Pancreas (tissue), 10 donors: Measurements from ENCODE around the gene DSTN. TPM values are rescaled to one million over a fixed set of nuclear protein-coding genes. Genes with fewer than 3 reads are reported as not detected.
A peak's percentile ranks its signal among the peaks of the same experiment; 100 is the strongest.

Experiments used
- ATAC-seq, 4 donors: fragments of 200-7000 bp; cut with Tn5 transposase; one replicate each; pipeline versions ENCODE4 v1.8.0 to v1.9.1; 2020; ENCODE audit warnings: mild to moderate bottlenecking in 4 of 4, moderate library complexity in 4 of 4
- DNase-seq, 6 donors: peaks; one replicate each; pipeline ENCODE4 v3.0.0-alpha.2; 2020
- FAIRE-seq: peaks from 2 replicates; lab custom pipeline; 2012; peaks lifted over from hg19 to GRCh38; lab: Jason Lieb, UNC
- H3K27ac ChIP-seq, 4 donors: fragments of 200-600 bp; sonication (generic); 1 replicate in 3 of 4; 2 replicates in 1 of 4; pipeline versions ENCODE4 v1.5.0 to v1.8.0; 2020
- H3K27me3 ChIP-seq, 4 donors: fragments of 200-600 bp; one replicate each; pipeline ENCODE4 v1.8.0; 2021
- H3K36me3 ChIP-seq, 3 donors: fragments of 200-600 bp; sonication (generic) in 1 of 3; one replicate each; pipeline versions ENCODE4 v1.5.0 to v1.8.0; 2020 to 2021
- H3K4me1 ChIP-seq, 3 donors: fragments of 200-600 bp; one replicate each; pipeline ENCODE4 v1.8.0; 2021
- H3K4me3 ChIP-seq, 4 donors: fragments of 200-600 bp; sonication (generic) in 2 of 4; one replicate each; pipeline versions ENCODE4 v1.5.0 to v1.8.0; 2020 to 2021
- H3K9me3 ChIP-seq, 4 donors: fragments of 200-600 bp; one replicate each; pipeline ENCODE4 v1.8.0; 2021
- WGBS, 2 donors: extraction: QIAGEN DNeasy Blood & Tissue Kit; methylation state at CpG; one replicate each; pipeline ENCODE4 v1.1.7; 2013; 5-methylcytosine and 5-hydroxymethylcytosine counted together
- intact Hi-C, 3 donors: fragments of 100-400 bp; cut with DNase I; formaldehyde crosslinking; loops; one replicate each; pipeline versions ENCODE4 v1.11.1 to v1.14.2; 2022
- polyA plus RNA-seq, 2 donors: library from polyadenylated mRNA; stranded (reverse); fragments of 200-250 nt; gene quantifications; one replicate each; pipeline ENCODE4 v1.2.3, GENCODE V29; 2013
- total RNA-seq, 6 donors: library from RNA; stranded (reverse); fragmentation: NEBNext Ultra II Directional in 4 of 6; extraction: Animal tissue kit (Norgen Biotek cat#: 25700) in 4 of 6; gene quantifications; one replicate each; pipeline versions ENCODE4 v1.2.1 to v1.2.4, GENCODE V29; 2021 to 2023
- TF ChIP-seq, protein P1 (sequence below), 4 donors: fragments of 200-600 bp; sonication (generic) in 3 of 4; IDR thresholded peaks; one replicate each; pipeline versions ENCODE4 v1.5.0 to v1.8.0; 2021; ENCODE audit warnings: antibody characterized with exemption in 4 of 4
- donor health status: healthy with polysubstance abuse.
- donor health status: DM: no; HTN: no; CAD: no; lungs with moderate emphysema.
- donor health status: DM: no; HTN: no; CAD: no.
- donor health status: control.
- donor health status: control.
- donor health status: Bipolar disorder and iron deficiency.
- donor health status: DM: yes; HTN: yes; CAD: no.
- donor health status: DM: no; HTN: no; CAD: no.
- donor health status: DM: no; HTN: no; CAD: no.
- donor health status: DM: yes; HTN: yes; CAD: no.

DSTN gene
- total and polyA plus RNA-seq, 8 donors = 138 to 242 (median 182) TPM

DNA sequence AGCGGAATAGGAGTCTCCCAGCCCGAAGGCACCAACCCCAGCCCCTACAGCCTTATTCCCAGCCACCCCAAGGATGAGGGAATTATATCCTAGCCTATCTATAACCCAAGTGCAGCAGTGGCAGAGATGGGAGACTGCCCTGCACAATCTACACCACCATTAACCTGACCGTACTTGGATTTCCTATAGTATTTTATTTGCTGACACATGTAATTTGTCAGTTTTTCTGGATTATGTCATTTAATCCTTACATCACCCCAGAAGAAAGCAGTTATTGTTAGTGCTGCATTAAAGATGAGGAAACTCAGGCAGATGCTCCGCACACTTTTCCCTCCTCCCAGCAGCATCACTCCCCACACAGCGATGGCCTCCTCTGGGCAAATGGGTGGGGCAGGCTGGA is 44.7 kb upstream of the DSTN start:
- Histone ChIP-seq H3K4me3 (no peak overlapping the region), H3K27me3 (no peaks in the 10 kb centered on the region), H3K27ac (no peak overlapping the region), H3K36me3 (no peaks in the 10 kb centered on the region), H3K4me1 (peaks cover 0 to 3% (median 2%) of the 10 kb centered on the region in 3 donors), H3K9me3 (no peaks in the 10 kb centered on the region)
- FAIRE-seq (no peak), ATAC-seq (no peak), DNase-seq (no peak)
- TF ChIP-seq, protein P1, sequence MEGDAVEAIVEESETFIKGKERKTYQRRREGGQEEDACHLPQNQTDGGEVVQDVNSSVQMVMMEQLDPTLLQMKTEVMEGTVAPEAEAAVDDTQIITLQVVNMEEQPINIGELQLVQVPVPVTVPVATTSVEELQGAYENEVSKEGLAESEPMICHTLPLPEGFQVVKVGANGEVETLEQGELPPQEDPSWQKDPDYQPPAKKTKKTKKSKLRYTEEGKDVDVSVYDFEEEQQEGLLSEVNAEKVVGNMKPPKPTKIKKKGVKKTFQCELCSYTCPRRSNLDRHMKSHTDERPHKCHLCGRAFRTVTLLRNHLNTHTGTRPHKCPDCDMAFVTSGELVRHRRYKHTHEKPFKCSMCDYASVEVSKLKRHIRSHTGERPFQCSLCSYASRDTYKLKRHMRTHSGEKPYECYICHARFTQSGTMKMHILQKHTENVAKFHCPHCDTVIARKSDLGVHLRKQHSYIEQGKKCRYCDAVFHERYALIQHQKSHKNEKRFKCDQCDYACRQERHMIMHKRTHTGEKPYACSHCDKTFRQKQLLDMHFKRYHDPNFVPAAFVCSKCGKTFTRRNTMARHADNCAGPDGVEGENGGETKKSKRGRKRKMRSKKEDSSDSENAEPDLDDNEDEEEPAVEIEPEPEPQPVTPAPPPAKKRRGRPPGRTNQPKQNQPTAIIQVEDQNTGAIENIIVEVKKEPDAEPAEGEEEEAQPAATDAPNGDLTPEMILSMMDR (IDR thresholded peaks at IDR 0.05) = no peak
- intact Hi-C loops = no loop called here
- WGBS, 2 donors = 96 to 97% methylated on average over 5 of the region's 5 CpGs

DNA sequence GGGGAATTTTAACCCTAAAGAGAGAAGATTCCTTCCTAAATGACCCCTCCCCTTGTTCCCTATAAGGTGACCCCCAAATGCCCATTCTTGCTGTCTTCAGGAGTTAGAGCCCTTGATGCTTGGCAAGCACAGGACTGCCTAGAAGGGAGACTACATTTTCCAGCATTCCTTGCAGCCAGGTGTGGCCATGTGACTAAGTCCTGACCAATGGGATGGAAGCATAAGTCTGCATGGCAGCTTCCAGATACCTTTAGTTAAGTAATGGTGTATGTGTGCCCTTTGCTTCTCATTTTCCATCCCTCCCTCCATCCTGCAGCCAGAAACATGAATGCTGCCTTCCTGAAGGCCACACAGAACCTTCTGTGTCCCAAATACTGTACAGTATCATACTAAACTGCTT is 44.2 kb upstream of the DSTN start:
- intact Hi-C loops = no loop called here
- H3K27ac ChIP-seq = no peak overlapping the region
- peaks cover 3 to 7% (median 6%) of the 10 kb centered on the region in 3 donors for H3K4me1 ChIP-seq
- TF ChIP-seq, protein P1 (IDR thresholded peaks at IDR 0.05) = no peak
- no peaks in the 10 kb centered on the region for H3K27me3 ChIP-seq
- no peaks in the 10 kb centered on the region for H3K9me3 ChIP-seq
- FAIRE-seq = no peak
- H3K4me3 ChIP-seq = no peak overlapping the region
- ATAC-seq = peak; percentile 57 to 85 (median 78)
- DNase-seq = peak in 1 of 6 donors; percentile 41
- H3K36me3 ChIP-seq = no peaks in the 10 kb centered on the region

DNA sequence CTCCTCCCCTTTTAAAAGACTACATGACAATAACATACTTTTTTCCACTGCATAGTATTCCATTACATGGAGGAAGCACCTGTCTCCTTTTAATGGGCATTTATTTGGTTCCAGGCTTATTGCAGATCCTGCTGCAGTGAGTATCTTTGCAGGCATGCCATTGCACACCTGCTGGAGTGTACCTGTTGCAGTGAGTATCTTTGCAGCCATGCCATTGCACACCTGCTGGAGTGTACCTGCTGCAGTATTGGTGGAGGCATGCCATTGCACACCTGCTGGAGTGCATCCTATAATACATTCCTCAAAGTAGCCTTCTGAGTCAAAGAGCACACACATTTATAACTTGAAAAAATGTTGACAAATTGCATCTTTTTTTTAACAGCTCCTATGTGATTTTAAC is 40.3 kb upstream of the DSTN start:
- FAIRE-seq (no peak), ATAC-seq (no peak), DNase-seq (no peak)
- Histone ChIP-seq H3K36me3 (no peaks in the 10 kb centered on the region), H3K9me3 (no peaks in the 10 kb centered on the region), H3K27ac (no peak overlapping the region), H3K4me1 (peaks cover 5 to 7% (median 6%) of the 10 kb centered on the region in 3 donors), H3K27me3 (no peaks in the 10 kb centered on the region), H3K4me3 (no peak overlapping the region)
- TF ChIP-seq, protein P1 (IDR thresholded peaks at IDR 0.05) = no peak
- intact Hi-C loops = no loop called here

DNA sequence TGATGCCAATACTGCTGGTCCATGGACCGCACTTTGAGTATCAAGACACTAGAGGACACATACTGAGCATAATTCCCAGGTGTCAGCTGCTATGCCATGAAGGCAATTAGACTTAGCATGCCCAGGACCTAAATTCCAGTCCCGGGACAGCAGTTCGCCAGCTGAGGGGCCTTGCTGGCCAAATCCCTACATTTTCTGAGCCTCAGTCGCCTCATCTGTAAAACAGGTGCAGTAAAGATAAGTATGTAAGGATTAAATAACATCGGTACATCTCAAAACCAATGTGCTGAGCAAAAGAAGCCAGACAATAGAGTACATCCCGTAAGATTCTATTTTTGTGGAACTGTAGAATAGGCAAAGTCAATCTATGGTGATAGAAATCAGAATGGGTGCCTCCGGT is 39.7 kb upstream of the DSTN start:
- Histone ChIP-seq H3K36me3 (no peaks in the 10 kb centered on the region), H3K27me3 (no peaks in the 10 kb centered on the region), H3K9me3 (no peaks in the 10 kb centered on the region), H3K27ac (peak overlapping the region in 2 of 4 donors; percentile 61 to 85), H3K4me3 (peak overlapping the region in 1 of 4 donors; percentile 48), H3K4me1 (peaks cover 5 to 7% (median 6%) of the 10 kb centered on the region in 3 donors)
- DNase-seq = no peak
- 81 to 85% methylated on average over 7 of the region's 7 CpGs for WGBS, 2 donors
- TF ChIP-seq, protein P1 (IDR thresholded peaks at IDR 0.05) = no peak
- no peak for ATAC-seq
- FAIRE-seq = no peak
- intact Hi-C loops = loop anchor here in 1 of 3 donors (10.0 kb wide), 1 partner anchor 85 kb away; no protein-coding TSS in a partner anchor
